ENCODE results near the gene SRPK3.
A peak's percentile ranks its signal among the peaks of the same experiment; 100 is the strongest.
"Not testable (repeated sequence)": the region's sequence is repeated elsewhere in the genome, so short reads cannot be mapped to it uniquely, and the experiment has no call there.

Gene SRPK3

DNA sequence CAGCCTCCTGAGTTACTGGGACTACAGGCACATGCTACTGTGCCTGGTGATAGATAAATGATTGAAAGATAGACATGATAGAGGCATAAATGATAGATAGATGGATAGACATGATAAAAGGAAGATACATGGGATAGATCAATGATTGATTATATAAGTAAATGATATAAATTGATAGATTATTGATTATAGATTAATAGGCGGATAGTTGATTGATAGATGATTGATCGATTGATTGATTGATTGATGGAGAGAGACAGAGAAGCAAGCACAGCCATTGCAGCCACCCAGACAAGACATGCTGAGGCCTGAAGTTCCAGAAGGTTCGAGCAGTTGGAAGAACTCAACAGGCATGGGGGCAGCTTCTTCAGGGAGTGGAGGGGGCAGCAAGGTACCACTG, 34.5 kb upstream of the SRPK3 start:
- no peak for DNase-seq

DNA sequence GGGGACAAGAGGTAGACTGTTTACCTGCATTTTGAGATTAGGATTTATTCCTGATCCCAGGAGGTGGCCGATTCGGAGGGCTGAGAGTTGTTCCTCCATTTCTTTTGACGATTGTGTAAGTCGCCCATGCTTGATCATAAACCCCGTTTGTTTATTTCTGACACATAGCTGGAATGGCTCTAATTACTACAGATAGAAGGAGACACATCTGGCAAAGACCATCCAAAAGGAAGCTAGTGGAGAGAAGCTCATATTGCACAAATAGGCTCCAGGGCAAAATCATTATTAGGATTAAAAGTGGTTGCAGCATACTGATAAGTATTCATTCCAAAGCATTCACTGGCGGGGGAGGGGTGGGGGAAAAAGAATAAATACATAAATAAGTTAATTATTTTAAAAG, 33.9 kb upstream of the SRPK3 start:
- DNase-seq, result not testable (repeated sequence)

- DNase-seq, result not testable (repeated sequence)
Observed at GRCh38 chrX:153749017-153749416, 31.8 kb upstream of the SRPK3 start.

GRCh38 chrX:153750127-153750774, 30.6 kb upstream of the SRPK3 start:
- no peak for DNase-seq

DNA sequence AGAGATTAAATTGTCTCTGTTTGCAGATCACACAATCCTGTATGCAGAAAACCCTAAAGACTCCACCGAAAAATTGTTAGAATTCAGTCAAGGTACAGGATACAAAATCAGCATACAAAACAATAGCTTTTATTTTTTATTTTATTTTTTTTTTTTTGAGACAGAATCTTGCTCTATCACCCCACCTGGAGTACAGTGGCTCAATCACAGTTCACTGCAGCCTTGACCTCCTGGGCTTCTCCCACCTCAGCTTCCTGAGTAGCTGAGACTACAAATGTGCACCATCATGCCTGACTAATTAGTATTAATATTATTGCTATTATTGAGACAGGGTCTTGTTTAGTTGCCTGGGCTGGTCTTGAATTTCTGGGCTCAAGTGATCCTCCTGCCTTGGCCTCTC, 25.7 kb upstream of the SRPK3 start:
- no peak for DNase-seq

DNA sequence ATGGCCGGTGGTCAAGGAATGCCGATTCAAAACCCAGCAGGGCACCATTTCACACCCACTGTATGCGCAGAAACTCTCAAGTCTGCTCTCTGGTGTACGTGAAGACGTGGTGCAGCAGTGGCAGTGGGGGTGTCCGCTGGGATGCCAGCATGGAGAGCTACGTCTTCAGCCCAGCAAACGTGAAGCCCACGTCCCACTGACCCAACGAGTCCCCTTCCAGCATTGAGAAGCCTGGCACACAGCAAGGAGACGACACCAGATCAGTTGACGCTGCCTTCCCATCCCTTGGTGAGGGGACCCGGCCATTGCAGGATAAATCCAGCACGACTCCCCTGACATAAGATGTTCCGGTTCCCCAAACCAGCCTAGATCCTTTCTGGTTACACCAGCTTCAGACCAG, 19.0 kb upstream of the SRPK3 start:
- no peak for DNase-seq

DNA sequence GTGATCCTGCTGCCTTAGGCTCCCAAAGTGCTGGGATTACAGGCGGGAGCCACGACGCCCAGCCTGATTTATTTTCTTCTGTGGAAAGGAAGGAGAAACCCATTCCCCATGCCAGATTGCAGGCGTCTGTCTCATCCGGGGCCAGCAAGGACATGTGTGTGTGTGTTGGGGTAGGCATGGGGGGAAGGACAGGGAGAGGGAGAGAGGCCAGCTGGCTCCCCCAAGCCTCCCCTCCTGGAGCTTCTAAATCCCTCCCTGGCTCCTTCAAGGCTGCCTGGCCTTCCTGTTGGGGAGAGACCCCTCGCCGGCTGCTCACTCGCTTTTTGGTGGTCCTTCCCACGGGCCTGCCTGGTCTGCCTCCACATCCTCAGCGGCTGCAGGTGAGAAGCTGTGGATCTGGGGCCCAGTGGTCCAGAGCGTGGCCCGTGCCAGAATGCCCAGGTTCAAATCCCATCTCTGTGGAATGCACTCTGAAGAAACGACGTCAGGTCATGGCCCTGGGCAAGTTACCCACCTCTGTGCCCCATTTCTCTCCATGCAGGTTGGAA, 18.1 kb upstream of the SRPK3 start:
- no peak for DNase-seq

- DNase-seq, result no peak
Observed at GRCh38 chrX:153763298-153763932, 17.4 kb upstream of the SRPK3 start.

- peak; percentile 66 for DNase-seq
Observed at GRCh38 chrX:153763989-153764755, 16.7 kb upstream of the SRPK3 start, which contains the start of gene PLXNB3. PLXNB3 (plus strand) TSS chrX:153764249; CDS start chrX:153765536, 1,287 bp downstream.

GRCh38 chrX:153764786-153765137, 16.1 kb upstream of the SRPK3 start:
- no peak for DNase-seq

- no peak for DNase-seq
Observed at GRCh38 chrX:153765138-153766079, 15.4 kb upstream of the SRPK3 start.

GRCh38 chrX:153766098-153766817, 14.6 kb upstream of the SRPK3 start:
- DNase-seq, result no peak

- no peak for DNase-seq
Observed at GRCh38 chrX:153766871-153767673, 13.8 kb upstream of the SRPK3 start.

DNA sequence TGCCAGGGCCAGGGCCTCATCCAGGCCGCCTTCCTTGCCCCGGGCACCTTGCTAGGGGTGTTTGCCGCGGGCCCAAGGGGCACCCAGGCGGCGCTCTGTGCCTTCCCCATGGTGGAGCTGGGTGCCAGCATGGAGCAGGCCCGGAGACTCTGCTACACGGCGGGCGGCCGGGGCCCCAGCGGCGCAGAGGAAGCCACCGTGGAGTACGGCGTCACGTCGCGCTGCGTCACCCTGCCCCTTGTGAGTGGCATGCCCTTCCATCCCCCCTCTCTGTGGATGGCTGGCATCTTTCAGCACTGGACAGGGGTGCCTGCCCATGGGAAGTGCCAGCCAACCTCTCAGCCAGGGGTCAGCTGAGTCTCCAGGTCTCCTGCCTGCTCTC, 13.2 kb upstream of the SRPK3 start:
- no peak for DNase-seq

- no peak for DNase-seq
Observed at GRCh38 chrX:153768311-153769157, 12.3 kb upstream of the SRPK3 start.

DNA sequence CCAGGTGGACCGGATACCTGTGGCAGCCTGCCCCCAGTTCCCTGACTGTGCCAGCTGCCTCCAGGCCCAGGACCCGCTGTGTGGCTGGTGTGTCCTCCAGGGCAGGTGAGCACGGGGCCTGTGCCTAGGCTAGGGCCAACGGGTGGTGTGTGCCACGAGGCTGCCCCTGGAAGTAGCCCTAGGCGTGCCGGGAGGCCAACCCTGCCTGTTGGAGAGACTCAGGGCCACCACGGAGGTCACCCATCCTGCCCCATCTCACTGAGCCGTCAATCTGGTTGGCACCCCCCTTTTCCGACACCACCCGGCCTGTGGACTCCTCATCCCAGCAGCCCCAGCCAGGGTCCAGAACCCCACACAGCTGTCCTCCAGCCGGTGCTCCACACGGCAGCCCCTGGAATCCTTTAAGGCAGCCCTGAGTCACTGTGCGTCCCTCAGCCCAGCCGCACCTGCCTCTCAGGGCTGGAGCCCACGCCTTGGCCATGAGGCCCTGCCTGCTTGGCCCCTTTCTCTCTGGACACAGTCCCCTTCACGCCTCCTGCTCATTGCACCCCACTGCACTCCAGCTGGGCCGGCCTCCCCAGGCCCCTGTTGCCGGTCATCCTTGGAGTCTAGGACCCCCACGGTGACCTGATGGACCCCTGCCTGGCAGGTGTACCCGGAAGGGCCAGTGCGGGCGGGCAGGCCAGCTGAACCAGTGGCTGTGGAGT, 11.5 kb upstream of the SRPK3 start:
- DNase-seq, result no peak

GRCh38 chrX:153769865-153770600, 10.8 kb upstream of the SRPK3 start:
- DNase-seq, result no peak

DNA sequence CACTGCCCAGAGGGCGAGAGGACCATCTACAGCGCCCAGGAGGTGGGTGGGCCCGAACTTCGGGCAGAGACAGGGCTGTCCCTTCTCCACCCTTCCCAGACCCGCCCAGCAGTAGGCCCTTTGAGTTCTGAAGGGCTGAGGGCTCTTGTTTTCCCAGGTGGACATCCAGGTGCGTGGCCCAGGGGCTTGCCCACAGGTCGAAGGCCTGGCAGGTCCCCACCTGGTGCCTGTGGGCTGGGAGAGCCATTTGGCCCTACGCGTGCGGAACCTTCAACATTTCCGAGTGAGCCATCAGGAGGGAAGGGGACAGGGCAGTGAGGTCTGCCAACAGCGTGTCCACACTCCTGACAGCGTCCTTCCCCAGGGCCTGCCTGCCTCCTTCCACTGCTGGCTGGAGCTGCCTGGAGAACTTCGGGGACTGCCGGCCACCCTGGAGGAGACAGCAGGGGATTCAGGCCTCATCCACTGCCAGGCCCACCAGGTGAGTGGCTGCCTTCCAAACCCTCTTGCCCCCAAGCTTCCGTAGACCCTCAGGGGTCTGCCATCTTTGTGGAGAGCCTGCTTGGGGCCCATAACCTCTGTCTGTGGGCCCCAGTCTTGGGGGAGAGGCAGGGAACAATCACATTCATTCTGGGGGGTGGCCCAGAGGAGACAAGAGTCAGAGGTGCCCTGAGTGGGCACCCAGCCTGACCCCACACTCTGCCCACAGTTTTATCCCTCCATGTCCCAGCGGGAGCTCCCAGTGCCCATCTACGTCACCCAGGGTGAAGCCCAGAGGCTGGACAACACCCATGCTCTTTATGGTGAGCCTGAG, 10.0 kb upstream of the SRPK3 start:
- DNase-seq, result no peak
